PC-3 (cell line): ENCODE measurements around the gene ARL6IP6.

Experiments
- CTCF ChIP-seq: fragments of 300-600 bp; sonication (generic); conservative IDR thresholded peaks from 2 replicates; pipeline ENCODE4 v1.5.1; 2017; ENCODE audit warnings: antibody characterized with exemption, low read depth, mild to moderate bottlenecking, low read length
- EZH2 ChIP-seq: fragments of 300-600 bp; sonication (generic); IDR thresholded peaks from one replicate; pipeline ENCODE4 v1.6.1; 2017; ENCODE audit warnings: antibody characterized with exemption, mild to moderate bottlenecking, low read length; ENCODE audit not compliant: unreplicated experiment
- EZH2phosphoT487 ChIP-seq: fragments of 300-600 bp; sonication (generic); IDR thresholded peaks from 2 replicates; pipeline ENCODE4 v1.6.1; 2018; ENCODE audit warnings: mild to moderate bottlenecking, antibody characterized with exemption, low read length, borderline replicate concordance

- TF ChIP-seq CTCF (no peak), EZH2phosphoT487 (no peak), EZH2 (no peak)
These were observed 48.5 kb downstream of the ARL6IP6 start for GRCh38 chr2:152766928-152767327.
